Kidney (tissue), 14 donors: ENCODE data around the gene ATP11A. TPM values are rescaled to one million over a fixed set of nuclear protein-coding genes. Genes with fewer than 3 reads are reported as not detected.

Experiments used
- DNase-seq, 5 donors: peaks; one replicate each; pipeline ENCODE4 v3.0.0-alpha.2; 2013 to 2020
- FAIRE-seq: peaks from 2 replicates; lab custom pipeline; 2012; peaks lifted over from hg19 to GRCh38; lab: Jason Lieb, UNC
- H3K27ac ChIP-seq, 2 donors: one replicate each; pipeline ENCODE4 v1.7.0; 2013; ENCODE audit warnings: low read depth in 2 of 2, low read length in 2 of 2, inconsistent platforms in 1 of 2
- H3K27me3 ChIP-seq: one replicate; pipeline ENCODE4 v1.7.1; 2013; ENCODE audit warnings: low read length, inconsistent platforms; ENCODE audit not compliant: control insufficient read depth, insufficient read depth
- H3K36me3 ChIP-seq, 3 donors: one replicate each; pipeline versions ENCODE4 v1.7.0 to v1.7.1; 2013; ENCODE audit warnings: low read length in 3 of 3, control low read depth in 1 of 3, inconsistent platforms in 1 of 3; ENCODE audit not compliant: insufficient read depth in 3 of 3, control insufficient read depth in 2 of 3
- H3K4me1 ChIP-seq, 3 donors: one replicate each; pipeline versions ENCODE4 v1.7.0 to v1.7.1; 2013; ENCODE audit warnings: low read length in 3 of 3, inconsistent platforms in 1 of 3, low read depth in 1 of 3; ENCODE audit not compliant: control insufficient read depth in 2 of 3, insufficient read depth in 2 of 3
- H3K4me3 ChIP-seq, 3 donors: one replicate each; pipeline versions ENCODE4 v1.7.0 to v1.8.1; 2013; ENCODE audit warnings: low read length in 3 of 3, control low read depth in 1 of 3, inconsistent platforms in 1 of 3
- H3K9ac ChIP-seq, 3 donors: one replicate each; pipeline versions ENCODE4 v1.7.0 to v1.7.1; 2013; ENCODE audit warnings: low read length in 3 of 3, control low read depth in 1 of 3, inconsistent platforms in 1 of 3
- H3K9me3 ChIP-seq, 3 donors: one replicate each; pipeline versions ENCODE4 v1.7.0 to v1.7.1; 2013; ENCODE audit warnings: low read length in 3 of 3, control low read depth in 1 of 3, inconsistent platforms in 1 of 3; ENCODE audit not compliant: control insufficient read depth in 2 of 3, insufficient read depth in 1 of 3
- CTCF ChIP-seq: IDR thresholded peaks from 3 replicates; pipeline ENCODE4 v1.5.1; 2012; ENCODE audit warnings: mild to moderate bottlenecking, moderate library complexity, borderline replicate concordance; ENCODE audit not compliant: insufficient read depth; ENCODE audit errors: extremely low read depth
- intact Hi-C: fragments of 100-400 bp; cut with DNase I; formaldehyde crosslinking; loops from one replicate; pipeline ENCODE4 v1.11.1; 2022
- polyA plus RNA-seq: library from polyadenylated mRNA; stranded (reverse); fragments of 350-450 nt; fragmentation: Illumina TruSeq; extraction: RNeasy Lipid Tissue Mini Kit (QIAGEN cat#74804); gene quantifications from one replicate; pipeline ENCODE4 v1.2.3, GENCODE V29; 2014; ENCODE audit warnings: low read depth, low replicate concordance; ENCODE audit not compliant: insufficient read depth
- total RNA-seq: library from RNA; stranded (reverse); fragmentation: NEBNext Ultra II Directional; extraction: Animal tissue kit (Norgen Biotek cat#: 25700); gene quantifications from one replicate; pipeline ENCODE4 v1.2.1, GENCODE V29; 2021
- donor health status: control.
- donor health status: control.
- donor health status: control.
- donor health status: control.
- donor health status: control.
- donor health status: DM: yes; HTN: yes; CAD: no.
- donor health status: Normal renal cell carcinoma (clear cell type).

The ATP11A gene
- total and polyA plus RNA-seq, 2 donors from 2014 or later, result 4.9 to 212 TPM

- Histone ChIP-seq H3K36me3 (no peaks in the 10 kb centered on the region), H3K4me1 (peaks cover 4 to 29% (median 19%) of the 10 kb centered on the region in 3 donors), H3K27me3 (no peaks in the 10 kb centered on the region), H3K9me3 (no peaks in the 10 kb centered on the region), H3K9ac (no peak overlapping the region), H3K27ac (no peak overlapping the region), H3K4me3 (no peak overlapping the region)
- FAIRE-seq (no peak), DNase-seq (peak in 2 of 5 donors; percentile 35 to 57)
- no peak for TF ChIP-seq CTCF
- intact Hi-C loops, result no loop called here
These were observed 207.1 kb downstream of the ATP11A start for GRCh38 chr13:112896736-112897602.

GRCh38 chr13:112897603-112897955 is 207.7 kb downstream of the ATP11A start:
- H3K9me3 ChIP-seq, result no peaks in the 10 kb centered on the region
- no peak overlapping the region for H3K27ac ChIP-seq
- FAIRE-seq (no peak), DNase-seq (peak in 1 of 5 donors; percentile 66)
- no peak overlapping the region for H3K9ac ChIP-seq
- no peak overlapping the region for H3K4me3 ChIP-seq
- intact Hi-C loops, result no loop called here
- H3K36me3 ChIP-seq, result no peaks in the 10 kb centered on the region
- H3K27me3 ChIP-seq, result no peaks in the 10 kb centered on the region
- TF ChIP-seq CTCF, result no peak
- peaks cover 0 to 26% (median 19%) of the 10 kb centered on the region in 3 donors for H3K4me1 ChIP-seq

GRCh38 chr13:112897956-112898620 is 208.2 kb downstream of the ATP11A start:
- Histone ChIP-seq H3K9me3 (no peaks in the 10 kb centered on the region), H3K27ac (no peak overlapping the region), H3K4me3 (no peak overlapping the region), H3K36me3 (no peaks in the 10 kb centered on the region), H3K4me1 (peaks cover 0 to 26% (median 20%) of the 10 kb centered on the region in 3 donors), H3K27me3 (no peaks in the 10 kb centered on the region), H3K9ac (no peak overlapping the region)
- intact Hi-C loops, result no loop called here
- DNase-seq (peak in 2 of 5 donors; percentile 45 to 69), FAIRE-seq (no peak)
- TF ChIP-seq CTCF, result no peak
